ENCODE measurements around the gene CLDN9. TPM values are rescaled to one million over a fixed set of nuclear protein-coding genes. Genes with fewer than 3 reads are reported as not detected.

CLDN9 gene
- polyA plus RNA-seq, 2 of the 4 experiments (the other 2 are of a cell fraction), result 0.03 to 0.06 TPM

- FAIRE-seq (no peak), DNase-seq (ENCODE audit: low read depth in 1 of 2, low spot score in 1 of 2) (peak; percentile 81 to 93), ATAC-seq (peak; percentile 9 to 46)
- 0% methylated on average over 16 of the region's 57 CpGs for WGBS (ENCODE audit: missing lambda C conversion rate)
- CTCF ChIA-PET, result interaction anchor here (0.8 to 6.6 kb wide), 12 partner anchors 9 to 182 kb away, joined by 3 to 112 read pairs (median 4); no protein-coding TSS in a partner anchor
- POLR2A ChIA-PET, result interaction anchor here (0.6 to 6.2 kb wide), 19 partner anchors 8 to 1561 kb away, joined by 3 to 107 read pairs (median 5); partner anchors contain the start of genes PAQR4 and PKMYT1
- peak overlapping the region; percentile 89 for H3K4me2 ChIP-seq
- H3K4me3 ChIP-seq, result peak overlapping the region; percentile 93
- peak overlapping the region; percentile 98 to 100 for H3K27ac ChIP-seq
- peaks cover 24% of the 10 kb centered on the region for H3K4me1 ChIP-seq
- no peaks in the 10 kb centered on the region for H3K9me3 ChIP-seq
- no peak for TF ChIP-seq MAFK (IDR thresholded peaks at IDR 0.05; ENCODE audit: partially characterized antibody)
- 0 out of 2 replicates have a peak, but pooled peaks have one; percentile 73 for TF ChIP-seq MAZ (IDR thresholded peaks at IDR 0.05; ENCODE audit: borderline replicate concordance, low read depth, low read length)
- TF ChIP-seq POLR2AphosphoS2 (conservative IDR thresholded peaks at IDR 0.05; ENCODE audit: low read length), result peak; percentile 76
- peak; percentile 95 for TF ChIP-seq TP53 (CRISPR knock-in tag; IDR thresholded peaks at IDR 0.05)
- peak; percentile 70; the same call in 1 of the 2 replicates for TF ChIP-seq ATOH8 (CRISPR knock-in tag; IDR thresholded peaks at IDR 0.05; ENCODE audit: low read depth)
- TF ChIP-seq NR3C1 (IDR thresholded peaks at IDR 0.05), result no peak
- no peak for TF ChIP-seq KDM5A (IDR thresholded peaks at IDR 0.05)
- TF ChIP-seq CEBPB (IDR thresholded peaks at IDR 0.05), result 0 out of 4 replicates have a peak, but pooled peaks of 1 of the 2 experiments have one; percentile 29
- TF ChIP-seq, protein P1, sequence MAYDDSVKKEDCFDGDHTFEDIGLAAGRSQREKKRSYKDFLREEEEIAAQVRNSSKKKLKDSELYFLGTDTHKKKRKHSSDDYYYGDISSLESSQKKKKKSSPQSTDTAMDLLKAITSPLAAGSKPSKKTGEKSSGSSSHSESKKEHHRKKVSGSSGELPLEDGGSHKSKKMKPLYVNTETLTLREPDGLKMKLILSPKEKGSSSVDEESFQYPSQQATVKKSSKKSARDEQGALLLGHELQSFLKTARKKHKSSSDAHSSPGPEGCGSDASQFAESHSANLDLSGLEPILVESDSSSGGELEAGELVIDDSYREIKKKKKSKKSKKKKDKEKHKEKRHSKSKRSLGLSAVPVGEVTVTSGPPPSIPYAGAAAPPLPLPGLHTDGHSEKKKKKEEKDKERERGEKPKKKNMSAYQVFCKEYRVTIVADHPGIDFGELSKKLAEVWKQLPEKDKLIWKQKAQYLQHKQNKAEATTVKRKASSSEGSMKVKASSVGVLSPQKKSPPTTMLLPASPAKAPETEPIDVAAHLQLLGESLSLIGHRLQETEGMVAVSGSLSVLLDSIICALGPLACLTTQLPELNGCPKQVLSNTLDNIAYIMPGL (CRISPR knock-in tag; IDR thresholded peaks at IDR 0.05; ENCODE audit: borderline replicate concordance), result no peak; the same call in 1 of the 2 replicates
- TF ChIP-seq NPAS2 (CRISPR knock-in tag; IDR thresholded peaks at IDR 0.05; ENCODE audit: borderline replicate concordance), result no peak
- no peak for TF ChIP-seq RNF2 (IDR thresholded peaks at IDR 0.05; ENCODE audit: borderline replicate concordance, low read depth)
- peak; percentile 79 for TF ChIP-seq E2F6 (IDR thresholded peaks at IDR 0.05; ENCODE audit: borderline replicate concordance, low read depth)
- TF ChIP-seq RFX5 (IDR thresholded peaks at IDR 0.05), result no peak
- TF ChIP-seq ZSCAN20 (CRISPR knock-in tag; IDR thresholded peaks at IDR 0.05), result no peak
- peak; percentile 98 for TF ChIP-seq FOSL2 (IDR thresholded peaks at IDR 0.05)
- peak; percentile 99 for TF ChIP-seq FOSL2 (CRISPR knock-in tag; IDR thresholded peaks at IDR 0.05)
- TF ChIP-seq MAX (IDR thresholded peaks at IDR 0.05), result peak; percentile 94
- TF ChIP-seq MYC (IDR thresholded peaks at IDR 0.05; ENCODE audit: borderline replicate concordance, low read length), result peak; percentile 84; the same call in 1 of the 2 replicates
- TF ChIP-seq PBX3 (IDR thresholded peaks at IDR 0.05), result peak; percentile 80
- peak; percentile 77; the same call in 1 of the 2 replicates for TF ChIP-seq EHF (CRISPR knock-in tag; IDR thresholded peaks at IDR 0.05)
- 0 out of 2 replicates have a peak, but pooled peaks have one; percentile 16 for TF ChIP-seq REST (IDR thresholded peaks at IDR 0.05)
- no peak for TF ChIP-seq HEYL (CRISPR knock-in tag; IDR thresholded peaks at IDR 0.05)
- TF ChIP-seq GATA3 (IDR thresholded peaks at IDR 0.05; ENCODE audit: borderline replicate concordance), result peak; percentile 87
- TF ChIP-seq SMC3 (IDR thresholded peaks at IDR 0.05), result no peak
- TF ChIP-seq BHLHE40 (IDR thresholded peaks at IDR 0.05; ENCODE audit: low read depth, low read length), result no peak
- no peak for TF ChIP-seq RCOR1 (IDR thresholded peaks at IDR 0.05; ENCODE audit: low read depth, low read length)
- TF ChIP-seq, protein P2, sequence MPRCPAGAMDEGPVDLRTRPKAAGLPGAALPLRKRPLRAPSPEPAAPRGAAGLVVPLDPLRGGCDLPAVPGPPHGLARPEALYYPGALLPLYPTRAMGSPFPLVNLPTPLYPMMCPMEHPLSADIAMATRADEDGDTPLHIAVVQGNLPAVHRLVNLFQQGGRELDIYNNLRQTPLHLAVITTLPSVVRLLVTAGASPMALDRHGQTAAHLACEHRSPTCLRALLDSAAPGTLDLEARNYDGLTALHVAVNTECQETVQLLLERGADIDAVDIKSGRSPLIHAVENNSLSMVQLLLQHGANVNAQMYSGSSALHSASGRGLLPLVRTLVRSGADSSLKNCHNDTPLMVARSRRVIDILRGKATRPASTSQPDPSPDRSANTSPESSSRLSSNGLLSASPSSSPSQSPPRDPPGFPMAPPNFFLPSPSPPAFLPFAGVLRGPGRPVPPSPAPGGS (IDR thresholded peaks at IDR 0.05), result no peak; the same call in 1 of the 3 replicates
- TF ChIP-seq USF2 (IDR thresholded peaks at IDR 0.05), result peak; percentile 44; the same call in 1 of the 2 replicates
These were observed 8.1 kb downstream of the CLDN9 start for GRCh38 chr16:3020604-3021448.

All from A549 (cell line).